Karpas-422 (cell line): ENCODE data around the gene MYH11. TPM values are rescaled to one million over a fixed set of nuclear protein-coding genes. Genes with fewer than 3 reads are reported as not detected.

Source experiments
- small RNA-seq: library from RNA; depleted of rRNA; stranded (forward); fragments of <200 nt; gene quantifications from one replicate; pipeline ENCODE3, GENCODE V24; 2014
- total RNA-seq: library from RNA; depleted of rRNA; stranded (reverse); fragments of >200 nt; shearing (Covaris generic); gene quantifications from 2 replicates; pipeline ENCODE4 v1.2.3, GENCODE V29; 2014; ENCODE audit warnings: low replicate concordance; rRNA removed

MYH11 gene
- total RNA-seq, 1 experiment from 2014 or later = not detected

Small RNA genes lying within 50 kb of the gene (small RNA-seq; reads per million reads assigned to genes)
- not detected for gene RNU6-213P

Other genes starting within 250 kb of the MYH11 start
- gene MARF1, start 213.9 kb downstream of the MYH11 start, total RNA-seq = 58.6 and 73.1 TPM in 2 replicates
- gene NDE1, start 206.8 kb downstream of the MYH11 start, total RNA-seq = 39.4 and 63.0 TPM in 2 replicates
- gene CEP20, start 31.6 kb upstream of the MYH11 start, total RNA-seq = 19.6 and 45.3 TPM in 2 replicates
- gene ABCC1, start 92.6 kb upstream of the MYH11 start, total RNA-seq = 23.6 and 28.3 TPM in 2 replicates